ENCODE measurements around the gene LHPP.

GRCh38 chr10:124618470-124619073 is 156.9 kb downstream of the LHPP start:
- TF ChIP-seq, protein P1, sequence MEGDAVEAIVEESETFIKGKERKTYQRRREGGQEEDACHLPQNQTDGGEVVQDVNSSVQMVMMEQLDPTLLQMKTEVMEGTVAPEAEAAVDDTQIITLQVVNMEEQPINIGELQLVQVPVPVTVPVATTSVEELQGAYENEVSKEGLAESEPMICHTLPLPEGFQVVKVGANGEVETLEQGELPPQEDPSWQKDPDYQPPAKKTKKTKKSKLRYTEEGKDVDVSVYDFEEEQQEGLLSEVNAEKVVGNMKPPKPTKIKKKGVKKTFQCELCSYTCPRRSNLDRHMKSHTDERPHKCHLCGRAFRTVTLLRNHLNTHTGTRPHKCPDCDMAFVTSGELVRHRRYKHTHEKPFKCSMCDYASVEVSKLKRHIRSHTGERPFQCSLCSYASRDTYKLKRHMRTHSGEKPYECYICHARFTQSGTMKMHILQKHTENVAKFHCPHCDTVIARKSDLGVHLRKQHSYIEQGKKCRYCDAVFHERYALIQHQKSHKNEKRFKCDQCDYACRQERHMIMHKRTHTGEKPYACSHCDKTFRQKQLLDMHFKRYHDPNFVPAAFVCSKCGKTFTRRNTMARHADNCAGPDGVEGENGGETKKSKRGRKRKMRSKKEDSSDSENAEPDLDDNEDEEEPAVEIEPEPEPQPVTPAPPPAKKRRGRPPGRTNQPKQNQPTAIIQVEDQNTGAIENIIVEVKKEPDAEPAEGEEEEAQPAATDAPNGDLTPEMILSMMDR (conservative IDR thresholded peaks at IDR 0.05), result no peak
- no peak for TF ChIP-seq EZH2 (IDR thresholded peaks at IDR 0.05; ENCODE audit: low read depth)
